ENCODE measurements around the gene CNTNAP2.

DNA sequence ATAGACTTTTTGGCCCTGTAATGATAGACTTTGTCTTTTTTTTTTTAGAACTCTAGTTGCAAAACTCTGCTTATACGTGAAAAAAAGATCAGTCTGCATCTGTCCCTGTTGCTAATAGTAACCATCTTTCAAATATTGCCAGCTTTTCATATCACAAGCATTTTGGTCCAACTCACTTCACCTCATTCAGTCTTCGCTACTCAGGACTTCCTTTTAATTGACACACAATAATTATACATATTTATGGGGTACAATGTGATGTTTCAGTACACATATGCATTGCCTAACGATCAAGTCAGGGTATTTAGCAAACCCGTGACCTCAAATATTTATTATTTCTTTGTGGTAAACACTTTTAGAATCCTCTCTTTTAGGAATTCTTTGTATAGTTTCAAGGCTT, 1606.9 kb downstream of the CNTNAP2 start:
- TF ChIP-seq, protein P1, sequence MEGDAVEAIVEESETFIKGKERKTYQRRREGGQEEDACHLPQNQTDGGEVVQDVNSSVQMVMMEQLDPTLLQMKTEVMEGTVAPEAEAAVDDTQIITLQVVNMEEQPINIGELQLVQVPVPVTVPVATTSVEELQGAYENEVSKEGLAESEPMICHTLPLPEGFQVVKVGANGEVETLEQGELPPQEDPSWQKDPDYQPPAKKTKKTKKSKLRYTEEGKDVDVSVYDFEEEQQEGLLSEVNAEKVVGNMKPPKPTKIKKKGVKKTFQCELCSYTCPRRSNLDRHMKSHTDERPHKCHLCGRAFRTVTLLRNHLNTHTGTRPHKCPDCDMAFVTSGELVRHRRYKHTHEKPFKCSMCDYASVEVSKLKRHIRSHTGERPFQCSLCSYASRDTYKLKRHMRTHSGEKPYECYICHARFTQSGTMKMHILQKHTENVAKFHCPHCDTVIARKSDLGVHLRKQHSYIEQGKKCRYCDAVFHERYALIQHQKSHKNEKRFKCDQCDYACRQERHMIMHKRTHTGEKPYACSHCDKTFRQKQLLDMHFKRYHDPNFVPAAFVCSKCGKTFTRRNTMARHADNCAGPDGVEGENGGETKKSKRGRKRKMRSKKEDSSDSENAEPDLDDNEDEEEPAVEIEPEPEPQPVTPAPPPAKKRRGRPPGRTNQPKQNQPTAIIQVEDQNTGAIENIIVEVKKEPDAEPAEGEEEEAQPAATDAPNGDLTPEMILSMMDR (IDR thresholded peaks at IDR 0.05; ENCODE audit: borderline replicate concordance, extremely low read depth, low read length, poor library complexity, severe bottlenecking), result no peak
- TF ChIP-seq EZH2 (IDR thresholded peaks at IDR 0.05; ENCODE audit: borderline replicate concordance, low read depth, low read length, severe bottlenecking), result no peak
